GM18868 (cell line): ENCODE data around the gene SUFU.
"Not testable (repeated sequence)": the region's sequence is repeated elsewhere in the genome, so short reads cannot be mapped to it uniquely, and the experiment has no call there.

Experiments
- ATAC-seq: cut with Tn5 transposase; IDR thresholded peaks from one replicate; pipeline ENCODE4 v1.9.1; 2021; ENCODE audit warnings: mild to moderate bottlenecking, moderate library complexity; ENCODE audit not compliant: unreplicated experiment

The SUFU gene

DNA sequence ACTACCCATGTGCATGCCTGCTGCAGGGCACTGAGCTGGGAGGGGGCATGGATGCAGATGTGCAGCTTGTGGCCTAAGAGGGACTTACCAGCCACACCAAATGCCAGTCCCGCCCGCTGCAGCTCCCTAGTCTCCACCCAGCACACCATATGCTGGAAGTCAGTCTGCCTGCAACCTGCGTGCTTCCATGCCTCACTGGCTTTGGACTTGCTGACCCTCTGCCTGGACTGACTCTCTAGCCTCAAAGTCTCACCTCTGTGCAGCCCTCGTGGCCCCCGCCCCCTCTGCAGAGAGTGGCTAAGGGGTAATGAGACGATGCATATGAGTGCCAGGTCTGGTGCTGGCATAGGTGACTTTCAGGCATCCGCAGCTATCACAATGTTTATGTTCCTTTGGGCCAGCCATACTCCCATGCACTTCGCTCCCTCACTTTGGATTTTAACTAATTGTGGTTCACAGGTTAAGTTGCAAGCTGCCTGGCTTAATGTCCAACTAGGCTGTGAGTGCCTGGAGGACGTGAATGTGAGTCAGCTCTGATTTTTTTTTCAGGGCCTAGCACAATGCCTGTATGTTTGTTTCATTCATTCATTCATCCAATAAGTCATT lies 162.2 kb downstream of the SUFU start:
- no peak for ATAC-seq

DNA sequence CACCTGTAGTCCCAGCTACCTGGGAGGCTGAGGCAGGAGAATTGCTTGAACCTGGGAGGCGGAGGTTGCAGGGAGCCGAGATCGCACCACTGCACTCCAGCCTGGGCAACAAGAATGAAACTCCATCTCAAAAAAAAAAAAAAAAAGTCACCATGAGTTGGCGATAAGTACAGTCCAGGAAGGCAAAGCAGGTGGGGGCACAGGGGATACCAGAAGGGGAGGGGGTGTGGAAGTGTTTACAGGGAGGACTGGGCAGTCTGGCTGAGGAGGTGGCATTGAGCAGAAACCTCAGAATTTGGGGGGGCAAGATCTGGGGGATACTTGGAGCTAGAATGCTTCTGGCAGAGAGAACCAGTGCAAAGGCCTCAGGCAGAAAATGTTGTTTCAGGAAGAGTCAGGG lies 163.6 kb downstream of the SUFU start:
- not testable (repeated sequence) for ATAC-seq

DNA sequence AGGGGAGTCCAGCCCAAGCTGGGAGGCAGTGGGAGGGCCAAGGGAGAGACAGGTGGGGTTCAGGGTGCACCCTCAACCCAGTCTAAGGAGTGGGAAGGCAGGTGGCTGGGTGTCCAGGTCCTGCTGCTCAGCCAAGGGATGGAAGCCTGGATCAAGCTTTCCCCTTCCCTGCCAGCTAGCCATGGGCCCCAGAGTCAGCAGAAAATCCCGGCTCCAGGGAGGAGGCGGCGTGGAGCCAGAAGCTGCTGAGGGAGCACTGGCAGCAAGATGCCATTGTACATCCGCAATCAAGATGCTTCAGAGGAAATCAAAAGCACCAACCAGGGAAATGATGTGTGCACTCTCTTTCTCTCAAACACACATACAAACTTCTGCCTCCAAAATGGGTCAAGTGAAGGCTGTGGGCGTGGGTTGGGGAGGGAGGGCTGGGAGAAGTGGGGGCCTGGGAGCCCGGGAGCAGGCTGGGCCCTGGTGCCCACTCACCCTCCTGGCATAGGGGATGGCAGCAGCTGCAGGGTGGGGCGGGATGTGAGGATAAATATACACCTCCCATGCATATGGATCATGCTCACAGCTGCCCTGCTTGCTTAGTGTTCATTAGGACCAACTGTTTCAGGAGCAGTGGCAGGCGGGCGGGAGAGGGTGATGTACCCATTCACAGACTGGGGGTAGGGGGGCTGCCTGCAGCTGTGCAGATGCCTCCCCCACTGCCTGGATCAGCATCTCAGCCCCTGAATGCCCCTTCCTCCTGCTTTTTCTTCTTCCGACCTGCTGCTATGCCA lies 164.7 kb downstream of the SUFU start:
- ATAC-seq: no peak

DNA sequence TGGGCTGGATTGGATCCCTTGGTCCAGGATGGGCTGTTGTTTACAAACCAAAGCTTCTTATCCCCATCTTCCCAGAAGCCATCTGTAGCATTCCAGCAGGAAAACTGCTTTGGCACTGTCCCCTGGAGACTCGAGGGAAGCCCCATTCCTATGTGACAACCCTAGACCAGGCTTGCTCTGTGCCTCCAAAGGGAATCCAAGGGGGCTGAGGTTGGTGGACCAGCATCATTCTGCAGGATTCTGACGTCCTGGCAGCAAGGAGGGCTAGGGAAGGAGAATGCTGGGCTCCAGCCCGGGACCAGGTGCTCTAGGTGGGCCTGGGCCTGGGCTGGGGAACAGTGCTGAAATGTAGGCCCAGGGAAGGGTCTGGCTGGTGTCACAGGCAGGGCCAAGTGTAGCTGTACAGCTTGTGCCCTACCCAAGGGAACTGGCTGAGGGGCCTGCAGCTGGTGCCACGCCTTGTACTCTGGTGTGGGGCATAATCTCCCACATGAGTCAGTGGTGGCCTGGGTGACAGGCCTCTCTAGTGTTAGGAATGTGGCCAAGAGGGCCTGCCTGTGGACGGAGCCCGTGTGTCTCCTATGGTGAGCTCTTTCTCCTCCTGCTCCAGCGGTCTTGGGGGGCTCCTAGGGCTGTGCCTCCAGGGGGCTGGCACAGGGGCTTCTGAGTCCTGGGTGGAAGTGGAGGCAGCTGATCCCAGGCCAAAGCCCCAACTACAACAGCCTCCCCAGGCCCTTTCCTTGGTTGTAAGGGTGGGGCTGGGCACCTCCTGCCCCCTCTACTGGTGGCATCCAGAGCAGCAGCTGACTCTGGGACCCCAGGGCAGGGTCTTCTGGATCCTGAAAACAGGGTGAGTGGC lies 165.7 kb downstream of the SUFU start:
- no peak for ATAC-seq

DNA sequence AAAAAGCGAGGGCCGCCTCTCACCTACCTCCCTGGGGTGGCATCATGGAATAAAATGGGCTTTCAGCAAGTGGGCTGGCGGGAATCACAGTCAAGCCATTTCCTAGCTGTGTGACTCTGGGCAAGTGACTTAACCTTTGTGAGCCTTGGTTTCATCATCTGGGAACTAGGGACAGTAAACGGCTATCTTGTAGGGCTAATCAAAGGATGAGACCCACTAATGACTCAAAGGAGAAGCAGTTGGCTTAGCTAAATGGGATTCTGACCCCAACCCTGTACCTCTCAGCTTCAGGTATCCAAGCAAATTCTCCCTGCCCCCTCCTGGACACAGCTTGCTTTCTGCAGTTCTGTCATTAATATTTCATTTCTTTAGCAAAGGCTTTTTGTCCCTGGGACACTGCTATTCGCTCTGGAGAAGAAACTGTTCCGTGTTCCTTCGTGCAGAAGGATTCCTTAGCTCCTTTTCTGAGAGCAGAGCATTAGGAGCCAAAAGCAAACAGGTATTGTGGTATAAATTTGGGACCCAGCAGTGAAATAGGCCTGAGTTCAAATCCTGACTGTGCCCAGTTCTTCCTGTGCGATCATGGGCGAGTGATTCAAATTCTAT lies 166.4 kb downstream of the SUFU start:
- no peak for ATAC-seq

DNA sequence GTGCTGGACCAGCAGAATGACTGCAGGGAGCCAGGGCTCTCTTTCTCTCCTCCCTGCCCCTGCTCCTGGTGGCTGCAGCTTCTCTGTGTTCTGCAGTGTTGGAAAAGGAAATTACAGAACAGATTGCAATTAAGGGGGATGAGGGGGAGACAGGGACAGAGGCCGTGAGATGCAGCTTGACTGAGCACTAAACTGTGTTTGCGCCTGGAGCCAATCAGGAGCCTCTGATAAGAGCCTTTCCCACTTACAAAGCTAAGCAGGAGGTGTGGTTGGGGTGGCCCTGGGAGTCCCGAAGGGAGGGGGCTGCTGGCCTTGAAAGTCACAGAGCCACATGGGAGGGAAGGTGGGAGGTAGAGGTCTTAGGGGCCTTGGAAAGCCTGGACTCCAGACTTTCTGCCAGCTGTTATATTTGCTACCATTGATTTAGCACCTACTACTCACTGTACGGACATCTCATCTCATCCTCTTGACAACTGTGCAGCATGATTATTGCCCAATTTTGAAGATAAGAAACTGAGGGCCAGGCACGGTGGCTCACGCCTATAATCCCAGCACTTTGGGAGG lies 167.2 kb downstream of the SUFU start:
- no peak for ATAC-seq

DNA sequence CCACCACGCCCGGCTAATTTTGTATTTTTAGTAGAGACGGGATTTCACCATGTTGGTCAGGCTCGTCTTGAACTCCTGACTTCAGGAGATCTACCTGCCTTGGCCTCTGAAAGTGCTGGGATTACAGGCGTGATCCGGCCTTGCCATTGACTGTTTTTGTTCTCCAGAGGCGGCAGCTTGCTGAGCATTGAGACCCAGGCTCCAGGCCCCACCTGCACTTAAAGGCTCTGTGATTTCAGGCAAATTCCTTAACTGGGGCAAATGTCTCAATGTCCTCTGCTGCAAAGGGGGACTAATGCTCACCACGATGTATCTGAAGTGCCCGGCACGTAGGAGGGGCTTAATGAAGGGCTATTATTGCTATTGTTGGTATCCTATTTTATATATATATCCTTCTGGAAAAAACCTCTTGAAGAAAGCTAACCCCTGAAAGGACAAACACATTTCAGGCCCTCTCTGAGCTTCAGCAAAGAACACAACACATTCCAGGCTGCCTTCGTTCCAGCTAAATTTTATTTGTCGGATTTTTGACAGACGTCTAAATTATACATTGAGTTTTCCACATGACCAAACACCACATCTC lies 169.6 kb downstream of the SUFU start:
- no peak for ATAC-seq

DNA sequence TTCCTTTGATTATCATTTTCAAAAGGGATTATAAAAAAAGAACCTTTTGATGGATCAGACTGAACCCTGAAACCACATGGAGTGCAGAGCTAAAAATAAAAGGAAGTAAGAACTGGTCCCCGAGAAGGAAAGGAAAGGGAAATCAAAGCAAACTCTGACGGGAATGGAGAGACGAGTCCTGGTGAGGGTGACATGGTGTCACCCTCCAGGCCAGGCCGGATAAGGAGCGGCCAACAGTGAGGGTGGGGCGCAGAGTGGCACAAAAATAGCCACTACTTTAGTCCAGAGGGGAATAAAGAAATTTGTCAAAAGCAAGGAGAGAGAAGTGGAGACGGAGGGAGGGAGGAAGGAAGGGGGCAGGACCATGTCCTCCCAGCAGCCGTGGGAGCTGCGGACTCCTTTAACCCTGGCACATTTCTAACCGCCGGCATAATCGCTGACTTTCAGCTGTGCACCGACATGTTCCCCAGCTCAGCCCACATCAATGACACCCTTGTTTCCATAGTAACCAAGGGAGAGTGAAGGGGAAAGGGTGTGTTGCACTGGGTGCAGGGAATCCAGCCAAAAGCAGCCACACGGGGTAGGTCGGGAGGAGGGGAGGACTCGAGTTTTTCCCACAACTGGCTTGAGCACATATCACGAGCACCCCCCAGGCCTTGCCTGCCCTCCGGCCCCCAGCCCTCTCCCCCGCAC lies 170.2 kb downstream of the SUFU start:
- peak; percentile 57 for ATAC-seq

DNA sequence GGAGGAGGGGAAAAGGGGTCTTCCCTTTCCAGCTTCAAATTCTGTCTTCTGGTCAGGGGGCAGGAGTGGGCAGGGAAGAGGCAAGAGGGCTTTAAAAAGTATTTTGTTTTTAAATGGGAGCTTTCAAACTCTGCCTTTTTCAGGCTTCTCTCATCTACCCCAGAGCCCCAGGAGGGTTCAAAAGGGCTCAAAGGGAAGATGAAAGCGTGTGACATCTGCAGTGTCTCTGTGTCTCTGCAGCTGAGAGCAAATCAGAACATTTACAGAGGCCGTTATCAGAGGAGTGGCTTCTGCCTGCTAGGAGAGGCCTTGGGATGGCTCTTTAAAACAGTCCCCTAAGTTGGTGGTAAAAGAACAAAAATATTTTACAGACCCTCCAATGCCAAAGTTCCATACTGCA lies 170.8 kb downstream of the SUFU start:
- no peak for ATAC-seq

DNA sequence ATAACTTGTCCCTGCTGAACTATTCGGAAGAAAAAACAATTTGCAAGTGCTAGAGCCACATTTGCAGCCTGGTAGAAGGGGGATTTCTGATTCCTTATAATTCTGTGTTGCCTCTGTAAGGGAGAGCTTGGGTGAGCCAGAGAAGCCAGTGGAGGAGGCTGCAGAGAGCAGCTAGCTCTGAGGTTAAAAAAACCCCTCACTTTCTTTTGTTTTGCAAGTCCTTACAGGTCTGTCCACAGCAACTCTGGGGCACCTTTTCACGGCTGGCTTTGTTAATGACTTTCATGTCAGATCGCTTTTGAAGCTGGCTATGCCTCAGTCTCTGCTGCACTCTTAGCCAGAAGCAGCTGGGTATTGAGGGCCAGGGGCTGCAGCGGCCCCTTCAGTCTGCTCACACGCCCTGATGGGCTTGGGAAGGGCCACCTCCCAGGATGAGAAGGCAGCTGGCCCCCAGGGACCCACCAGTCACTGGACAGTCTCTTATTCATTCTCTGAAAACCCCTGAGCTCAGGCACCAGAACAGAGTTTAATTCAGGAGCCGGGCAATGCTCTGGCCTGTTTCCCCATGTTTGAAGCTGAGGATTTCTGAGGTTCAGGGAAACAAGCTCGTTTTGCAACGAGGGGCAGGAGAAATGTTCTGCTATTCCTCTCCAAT lies 171.4 kb downstream of the SUFU start:
- ATAC-seq: no peak

DNA sequence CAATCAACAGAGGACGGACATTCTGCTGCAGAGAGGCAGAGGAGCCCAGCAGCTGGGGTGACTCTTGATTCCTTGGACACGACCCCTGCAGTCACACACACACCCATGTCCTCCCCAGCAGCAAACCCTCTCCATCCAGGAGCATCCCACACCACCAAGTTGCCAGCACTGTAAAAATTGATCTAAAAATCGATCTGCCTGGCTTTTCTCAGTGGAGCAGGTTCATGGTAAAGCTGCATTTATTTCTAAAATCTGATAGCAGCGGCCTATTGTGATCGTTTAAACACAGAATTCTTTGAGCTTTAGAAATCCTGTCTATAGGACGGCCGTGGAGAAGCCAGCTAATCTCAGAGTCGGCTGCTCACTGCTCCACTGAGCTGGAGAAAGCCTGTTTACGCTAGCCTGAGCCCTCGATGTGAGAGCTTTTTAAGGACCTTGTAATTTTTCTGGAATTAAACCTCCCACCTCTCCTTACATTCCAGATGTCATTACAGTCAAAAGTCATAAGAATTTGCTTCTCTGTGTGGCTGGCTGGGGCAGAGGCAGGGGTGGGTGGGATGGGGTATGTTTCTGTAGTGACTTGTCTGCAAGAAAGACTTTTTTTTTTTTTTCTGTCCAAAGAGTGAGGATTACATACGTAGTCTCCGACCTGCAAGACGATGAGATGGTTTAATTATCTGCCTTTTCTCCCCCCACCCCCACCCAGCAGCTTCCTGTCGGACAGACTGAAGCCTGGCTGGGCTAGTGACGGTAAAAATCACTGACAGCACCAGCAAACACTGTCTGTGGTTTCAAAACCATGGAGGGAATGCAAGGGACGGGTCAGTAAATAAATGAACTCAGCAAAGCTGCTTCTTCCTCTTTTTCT lies 172.1 kb downstream of the SUFU start:
- no peak for ATAC-seq

DNA sequence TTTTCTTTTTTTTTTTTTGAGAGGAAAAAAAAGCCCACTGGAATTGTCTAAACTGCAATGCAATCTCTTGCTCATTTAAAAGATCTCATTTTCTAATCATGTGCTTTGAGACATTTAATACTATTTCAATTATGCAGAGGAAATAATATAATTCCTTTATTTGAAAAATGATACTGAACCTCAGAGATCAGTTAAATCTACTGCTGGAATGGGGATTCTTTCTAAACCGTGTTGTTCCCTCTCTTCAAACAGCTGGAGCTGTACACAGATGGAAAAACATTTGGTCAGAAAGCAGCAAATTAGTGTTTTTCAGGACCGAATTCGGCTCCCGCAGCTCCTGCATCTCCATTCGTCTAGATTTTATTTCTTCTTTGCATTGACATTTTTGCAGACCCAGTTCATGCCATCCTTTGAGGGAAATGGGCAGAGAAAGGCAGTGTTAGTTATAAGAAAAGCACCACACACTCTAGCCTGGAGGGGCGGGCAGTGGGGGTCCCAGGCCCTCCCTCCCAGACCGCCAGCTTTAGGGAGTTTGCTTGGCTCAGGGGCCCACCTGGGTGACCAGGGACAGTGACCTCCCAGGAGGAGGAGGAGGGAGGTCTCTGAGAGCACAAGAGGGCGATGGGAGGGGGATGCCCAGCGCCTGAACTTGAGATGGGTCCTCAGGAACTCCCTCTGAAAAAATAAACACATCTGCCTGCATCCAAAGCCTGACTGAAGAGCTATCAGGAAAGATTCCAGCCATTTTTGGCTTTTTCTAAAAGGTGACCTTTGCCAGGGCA lies 173.0 kb downstream of the SUFU start:
- no peak for ATAC-seq

DNA sequence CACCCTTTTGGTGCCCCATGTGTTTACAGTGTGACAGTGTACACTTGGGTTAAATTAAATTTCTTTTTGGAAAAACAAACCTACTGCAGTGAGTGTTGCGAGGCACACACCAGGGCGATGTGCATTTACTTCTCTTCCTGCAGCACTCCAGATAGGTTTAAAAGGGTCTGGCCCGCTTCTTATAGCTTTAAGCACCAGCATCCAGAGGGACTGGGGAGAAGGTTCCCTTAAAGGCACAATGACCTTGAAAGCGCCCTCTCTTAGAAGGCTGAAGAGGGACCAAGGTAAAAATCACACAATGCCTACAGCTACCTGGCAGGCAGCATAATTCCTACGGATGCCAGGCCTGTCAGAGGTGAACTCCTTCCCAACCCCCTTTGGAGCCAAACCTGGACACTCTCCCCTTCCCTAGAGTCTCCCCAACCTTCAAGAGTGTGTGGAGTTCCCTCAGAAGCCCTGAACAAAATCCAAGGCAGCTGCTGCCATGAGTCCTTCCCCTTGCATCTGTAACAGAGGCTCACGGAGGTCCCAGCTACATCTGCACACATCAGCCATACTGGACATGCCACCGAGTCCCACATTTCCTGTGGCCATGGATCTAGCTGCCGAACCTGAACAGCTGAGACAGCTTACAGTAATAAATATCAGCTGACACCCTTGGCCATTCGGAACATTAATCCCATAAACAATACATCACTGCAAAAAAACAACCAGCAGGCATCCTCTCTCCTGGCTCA lies 173.7 kb downstream of the SUFU start:
- no peak for ATAC-seq

DNA sequence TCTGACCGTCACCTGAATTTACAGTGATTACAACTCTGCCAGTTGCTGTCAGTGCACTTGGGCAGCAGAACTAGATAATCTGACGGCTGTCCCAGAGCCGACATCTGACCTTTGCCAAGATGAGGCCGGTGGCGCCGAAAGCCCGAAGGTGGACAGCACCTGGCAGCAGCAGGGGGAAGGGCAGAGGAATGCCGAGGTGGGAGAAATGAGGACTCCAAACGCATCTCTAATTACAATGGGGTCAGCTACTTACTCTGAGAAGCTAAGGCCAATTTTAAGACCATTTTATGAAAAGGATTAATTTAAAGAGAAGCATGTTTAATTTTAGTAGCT lies 174.3 kb downstream of the SUFU start:
- no peak for ATAC-seq

DNA sequence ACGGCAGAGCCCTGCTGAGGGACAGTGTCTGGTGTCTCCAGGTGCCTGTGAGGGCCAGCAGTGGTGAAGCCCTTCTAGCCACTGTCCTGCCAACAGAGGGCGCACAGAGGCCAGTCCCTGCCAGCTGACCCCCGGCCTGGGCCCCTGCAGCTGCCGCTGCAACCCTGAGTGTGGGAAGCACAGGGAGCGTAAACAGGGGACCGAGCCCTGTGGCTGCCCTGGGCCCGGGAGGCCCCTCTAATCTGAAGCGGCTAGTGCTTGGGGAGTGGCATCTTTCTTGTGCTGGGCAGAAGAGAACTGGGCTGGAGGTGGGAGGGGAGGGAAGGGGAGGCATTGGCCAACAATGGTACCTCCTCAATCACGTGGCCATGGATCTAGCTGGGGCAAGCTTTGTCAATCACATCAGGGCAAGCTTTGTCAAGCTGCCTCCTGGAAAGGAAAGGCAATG lies 175.1 kb downstream of the SUFU start:
- no peak for ATAC-seq

DNA sequence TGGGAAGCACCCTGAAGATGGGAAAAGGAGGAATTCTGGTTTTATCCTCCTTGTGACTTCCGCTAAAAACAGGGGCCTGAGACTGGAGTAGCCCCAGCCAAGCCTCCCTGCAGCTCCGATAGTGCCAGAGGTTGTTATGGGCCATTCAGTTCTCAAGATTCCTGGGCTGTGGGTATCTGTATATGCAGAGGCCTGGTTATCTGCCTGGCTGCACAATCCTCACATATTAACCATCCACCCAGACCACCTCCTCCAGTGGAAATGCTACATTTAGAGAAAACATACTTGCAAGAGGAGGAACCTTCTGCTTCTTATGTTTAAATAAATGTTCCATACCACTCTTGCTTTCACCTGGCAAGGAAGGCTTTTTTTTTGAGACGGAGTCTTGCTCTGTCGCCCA lies 175.8 kb downstream of the SUFU start:
- no peak for ATAC-seq

DNA sequence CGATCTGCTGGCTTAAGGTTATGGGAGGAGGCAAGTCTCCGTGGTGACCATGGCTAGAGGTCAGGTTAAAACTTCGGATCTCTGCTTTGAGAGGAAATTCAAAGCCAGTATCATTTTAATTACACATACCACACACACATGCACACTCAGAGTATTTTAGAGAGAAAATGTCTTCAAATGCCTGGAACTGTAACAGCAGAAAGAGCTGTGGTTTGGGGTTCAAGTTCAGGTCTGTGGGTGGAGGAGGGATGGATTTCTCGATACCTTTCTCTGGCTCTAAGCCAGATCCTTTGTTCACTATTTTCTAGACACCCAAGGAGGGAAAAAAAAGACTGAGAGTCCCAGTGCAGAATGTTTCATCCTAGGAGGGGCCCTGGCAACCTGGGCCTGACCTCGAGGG lies 177.9 kb downstream of the SUFU start:
- ATAC-seq: no peak
